Measurements from ENCODE around the gene ZNRF3. TPM values are rescaled to one million over a fixed set of nuclear protein-coding genes. Genes with fewer than 3 reads are reported as not detected.
"Not testable (repeated sequence)": the region's sequence is repeated elsewhere in the genome, so short reads cannot be mapped to it uniquely, and the experiment has no call there.

ZNRF3 gene
- total RNA-seq, 4 donors from 2014 or later = 12.9 to 29.7 (median 21.9) TPM

DNA sequence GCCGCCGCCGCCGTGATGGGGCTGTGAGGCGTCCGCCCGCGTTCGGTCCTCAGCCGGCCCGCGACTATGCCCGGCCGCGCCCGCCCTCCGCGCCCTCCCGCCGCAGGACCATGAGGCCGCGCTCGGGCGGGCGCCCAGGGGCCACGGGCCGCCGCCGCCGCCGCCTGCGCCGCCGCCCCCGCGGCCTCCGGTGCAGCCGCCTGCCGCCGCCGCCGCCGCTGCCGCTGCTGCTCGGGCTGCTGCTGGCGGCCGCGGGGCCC lies 215 bp downstream of the ZNRF3 start:
- WGBS = no CpG with 5 or more reads among the region's 48 CpGs

GRCh38 chr22:28883917-28884746 lies 760 bp downstream of the ZNRF3 start:
- no peaks in the 10 kb centered on the region for H3K9me3 ChIP-seq
- no peaks in the 10 kb centered on the region for H3K27me3 ChIP-seq
- peak overlapping the region; percentile 76 to 86 (median 82) for H3K27ac ChIP-seq (replicated peaks in 1 of 4)
- H3K4me3 ChIP-seq = peak overlapping the region; percentile 59 to 89 (median 74)
- H3K4me1 ChIP-seq = peaks cover 19 to 58% (median 52%) of the 10 kb centered on the region in 4 donors
- no peaks in the 10 kb centered on the region for H3K36me3 ChIP-seq
- 14% methylated on average over 18 of the region's 78 CpGs for WGBS
- intact Hi-C loops (cut with DNase I) = loop anchor here (10.0 kb wide), 1 partner anchor 151 kb away; no protein-coding TSS in a partner anchor
- no peak for TF ChIP-seq EP300 (IDR thresholded peaks at IDR 0.05)
- TF ChIP-seq POLR2A (IDR thresholded peaks at IDR 0.05; ENCODE audit: low read depth) = no peak
- TF ChIP-seq POLR2AphosphoS5 (IDR thresholded peaks at IDR 0.05) = no peak
- TF ChIP-seq CTCF (IDR thresholded peaks at IDR 0.05) = no peak
- no peak for DNase-seq (ENCODE audit: extremely low spot score)

More for the DNA sequence above, 215 bp downstream of the ZNRF3 start:
- TF ChIP-seq POLR2A (IDR thresholded peaks at IDR 0.05; ENCODE audit: low read depth) (no peak), POLR2AphosphoS5 (IDR thresholded peaks at IDR 0.05) (no peak), EP300 (IDR thresholded peaks at IDR 0.05) (no peak), CTCF (IDR thresholded peaks at IDR 0.05) (no peak)
- DNase-seq (ENCODE audit: extremely low spot score) = no peak
- intact Hi-C loops (cut with DNase I) = loop anchor here (10.0 kb wide), 1 partner anchor 151 kb away; no protein-coding TSS in a partner anchor
- H3K9me3 ChIP-seq = no peaks in the 10 kb centered on the region
- peak overlapping the region; percentile 59 to 89 (median 74) for H3K4me3 ChIP-seq
- no peaks in the 10 kb centered on the region for H3K27me3 ChIP-seq
- H3K27ac ChIP-seq (replicated peaks in 1 of 4) = peak overlapping the region; percentile 76 to 86 (median 82)
- H3K36me3 ChIP-seq = no peaks in the 10 kb centered on the region
- H3K4me1 ChIP-seq = peaks cover 19 to 54% (median 49%) of the 10 kb centered on the region in 4 donors

DNA sequence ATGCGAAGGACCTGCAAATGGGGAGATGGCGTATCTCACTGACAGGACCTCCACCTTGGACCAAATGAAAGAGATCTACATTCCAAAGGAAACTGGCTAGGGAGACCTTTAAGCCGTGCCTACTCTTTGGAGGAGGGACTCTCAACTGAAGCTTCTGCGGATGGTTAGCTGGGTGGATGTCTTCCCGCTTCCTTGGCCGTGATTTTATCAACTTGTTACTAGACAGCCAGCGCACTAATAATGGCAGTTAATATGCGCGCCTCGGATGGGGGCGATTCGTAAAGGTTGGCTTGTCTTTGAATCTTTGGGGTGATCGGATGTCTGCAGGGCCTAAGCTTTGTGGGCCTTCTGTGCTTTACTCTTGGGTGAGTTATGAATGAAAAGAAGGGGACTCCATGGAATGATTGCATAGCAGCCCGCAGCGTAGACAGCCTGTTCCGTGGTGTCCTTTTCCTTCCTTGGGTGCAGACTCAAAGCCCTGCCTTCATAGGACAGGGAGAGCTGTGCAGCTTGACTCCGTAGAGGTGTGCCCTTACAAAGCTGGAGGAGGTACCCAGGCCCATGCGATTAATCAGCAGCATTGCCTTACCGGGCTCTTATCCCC lies 1.5 kb downstream of the ZNRF3 start:
- DNase-seq (ENCODE audit: extremely low spot score) = no peak
- Histone ChIP-seq H3K4me3 (peak overlapping the region; percentile 59 to 89 (median 74)), H3K9me3 (no peaks in the 10 kb centered on the region), H3K27me3 (no peaks in the 10 kb centered on the region), H3K4me1 (peaks cover 19 to 58% (median 52%) of the 10 kb centered on the region in 4 donors), H3K27ac (replicated peaks in 1 of 4) (peak overlapping the region in 1 of 4 donors; percentile 76), H3K36me3 (no peaks in the 10 kb centered on the region)
- intact Hi-C loops (cut with DNase I) = loop anchor here (10.0 kb wide), 1 partner anchor 150 kb away; no protein-coding TSS in a partner anchor
- TF ChIP-seq POLR2AphosphoS5 (IDR thresholded peaks at IDR 0.05) (no peak), EP300 (IDR thresholded peaks at IDR 0.05) (no peak), CTCF (IDR thresholded peaks at IDR 0.05) (no peak), POLR2A (IDR thresholded peaks at IDR 0.05; ENCODE audit: low read depth) (no peak)
- WGBS = 82% methylated on average over 13 of the region's 19 CpGs

DNA sequence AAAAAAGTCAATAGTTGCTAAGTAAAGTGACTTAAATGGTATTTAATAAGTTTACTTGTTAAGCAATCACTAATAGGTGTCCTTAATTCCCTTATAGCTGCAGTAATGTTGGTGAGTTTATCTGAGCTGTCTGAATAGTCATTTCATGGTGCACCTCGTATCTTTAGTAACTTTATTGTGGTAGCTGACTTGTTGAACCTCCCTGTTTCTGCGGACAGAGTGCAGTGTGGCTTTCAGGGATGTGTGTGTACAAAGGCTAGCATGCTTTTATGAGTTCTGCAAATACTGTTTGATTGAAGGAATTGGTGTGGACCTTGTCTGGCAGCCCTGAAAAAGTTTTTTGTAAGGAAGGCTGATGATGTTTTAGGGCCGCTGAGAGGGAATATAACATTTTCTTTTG lies 2.6 kb downstream of the ZNRF3 start:
- peaks cover 19 to 58% (median 54%) of the 10 kb centered on the region in 4 donors for H3K4me1 ChIP-seq
- WGBS = 76% methylated on average over 3 of the region's 3 CpGs
- no peaks in the 10 kb centered on the region for H3K9me3 ChIP-seq
- no peak overlapping the region for H3K4me3 ChIP-seq
- intact Hi-C loops (cut with DNase I) = loop anchor here (10.0 kb wide), 1 partner anchor 149 kb away; no protein-coding TSS in a partner anchor
- TF ChIP-seq POLR2AphosphoS5 (IDR thresholded peaks at IDR 0.05) = no peak
- no peak for TF ChIP-seq EP300 (IDR thresholded peaks at IDR 0.05)
- TF ChIP-seq POLR2A (IDR thresholded peaks at IDR 0.05; ENCODE audit: low read depth) = no peak
- no peak for TF ChIP-seq CTCF (IDR thresholded peaks at IDR 0.05)
- no peak for DNase-seq (ENCODE audit: extremely low spot score)
- H3K27me3 ChIP-seq = no peaks in the 10 kb centered on the region
- H3K36me3 ChIP-seq = no peaks in the 10 kb centered on the region
- H3K27ac ChIP-seq (replicated peaks in 1 of 4) = no peak overlapping the region

GRCh38 chr22:28886679-28887078 lies 3.3 kb downstream of the ZNRF3 start:
- DNase-seq (ENCODE audit: extremely low spot score); H3K27me3 ChIP-seq; H3K4me3 ChIP-seq; H3K27ac ChIP-seq (replicated peaks in 1 of 4); H3K9me3 ChIP-seq; H3K36me3 ChIP-seq: not testable (repeated sequence)
- peaks cover 21 to 65% (median 61%) of the 10 kb centered on the region in 4 donors for H3K4me1 ChIP-seq
- WGBS = 95% methylated on average over 4 of the region's 4 CpGs
- intact Hi-C loops (cut with DNase I) = loop anchor here (10.0 kb wide), 1 partner anchor 148 kb away; no protein-coding TSS in a partner anchor
